Fibroblast of villous mesenchyme (primary cell): ENCODE measurements around the gene ABL2. TPM values are rescaled to one million over a fixed set of nuclear protein-coding genes. Genes with fewer than 3 reads are reported as not detected.
"Not testable (repeated sequence)": the region's sequence is repeated elsewhere in the genome, so short reads cannot be mapped to it uniquely, and the experiment has no call there.

ENCODE experiments used
- DNase-seq: peaks from one replicate; pipeline ENCODE4 v3.0.0-alpha.2; 2010; ENCODE audit warnings: low read depth
- H3K4me3 ChIP-seq: 2 replicates; pipeline ENCODE4 v1.5.1; 2011; ENCODE audit warnings: low read depth, mild to moderate bottlenecking, low read length
- CTCF ChIP-seq: IDR thresholded peaks from 2 replicates; pipeline ENCODE4 v1.5.1; 2012; ENCODE audit warnings: low read depth, mild to moderate bottlenecking, low read length; ENCODE audit not compliant: insufficient read depth
- total RNA-seq: library from RNA; depleted of rRNA; stranded (reverse); fragments of >200 nt; gene quantifications from 2 replicates; pipeline ENCODE4 v1.2.3, GENCODE V29; 2012

ABL2 gene
- total RNA-seq, 1 donor: 66.9 TPM

- H3K4me3 ChIP-seq: no peak overlapping the region
- TF ChIP-seq CTCF: no peak
- peak; percentile 36 for DNase-seq
Observed at GRCh38 chr1:179253286-179253972, 24.0 kb upstream of the ABL2 start.

GRCh38 chr1:179252606-179253005 lies 23.1 kb upstream of the ABL2 start:
- TF ChIP-seq CTCF: no peak
- no peak overlapping the region for H3K4me3 ChIP-seq
- no peak for DNase-seq

- peak; percentile 76 for DNase-seq
- H3K4me3 ChIP-seq: no peak overlapping the region
- peak; percentile 63 for TF ChIP-seq CTCF
Observed at GRCh38 chr1:179251675-179252074, 22.2 kb upstream of the ABL2 start.

- H3K4me3 ChIP-seq: no peak overlapping the region
- no peak for DNase-seq
- TF ChIP-seq CTCF: no peak
Observed at GRCh38 chr1:179247923-179248322, 18.4 kb upstream of the ABL2 start.

- H3K4me3 ChIP-seq, DNase-seq: not testable (repeated sequence)
Observed at GRCh38 chr1:179245426-179245825, 15.9 kb upstream of the ABL2 start.

GRCh38 chr1:179241530-179242097 lies 12.1 kb upstream of the ABL2 start:
- DNase-seq: no peak
- TF ChIP-seq CTCF: no peak
- no peak overlapping the region for H3K4me3 ChIP-seq

GRCh38 chr1:179237222-179237621 lies 7.7 kb upstream of the ABL2 start:
- TF ChIP-seq CTCF: no peak

More at GRCh38 chr1:179237222-179237621, 7.7 kb upstream of the ABL2 start:
- no peak for DNase-seq
- H3K4me3 ChIP-seq: no peak overlapping the region
